HL-60 (cell line): Measurements from ENCODE around the gene KCNG2.

Experiments
- CTCF ChIP-seq: IDR thresholded peaks from one replicate; pipeline ENCODE4 v1.5.1; 2011; ENCODE audit warnings: low read length, control low read depth, inconsistent platforms; ENCODE audit not compliant: insufficient read depth
- POLR2AphosphoS5 ChIP-seq: IDR thresholded peaks from 2 replicates; pipeline ENCODE4 v1.6.1; 2012; ENCODE audit warnings: low read depth
- SPI1 ChIP-seq: IDR thresholded peaks from 2 replicates; pipeline ENCODE4 v1.6.1; 2012; ENCODE audit warnings: low read depth, mild to moderate bottlenecking, borderline replicate concordance

GRCh38 chr18:79785831-79786230, 11.9 kb upstream of the KCNG2 start:
- TF ChIP-seq POLR2AphosphoS5 (no peak), CTCF (no peak), SPI1 (no peak)
